Endometrium (tissue), 2 donors: ENCODE data around the gene CAND2.

Source experiments
- FAIRE-seq: peaks from 2 replicates; lab custom pipeline; 2012; peaks lifted over from hg19 to GRCh38; lab: Jason Lieb, UNC
- donor health status: control.
- donor health status: control.

CAND2 gene

DNA sequence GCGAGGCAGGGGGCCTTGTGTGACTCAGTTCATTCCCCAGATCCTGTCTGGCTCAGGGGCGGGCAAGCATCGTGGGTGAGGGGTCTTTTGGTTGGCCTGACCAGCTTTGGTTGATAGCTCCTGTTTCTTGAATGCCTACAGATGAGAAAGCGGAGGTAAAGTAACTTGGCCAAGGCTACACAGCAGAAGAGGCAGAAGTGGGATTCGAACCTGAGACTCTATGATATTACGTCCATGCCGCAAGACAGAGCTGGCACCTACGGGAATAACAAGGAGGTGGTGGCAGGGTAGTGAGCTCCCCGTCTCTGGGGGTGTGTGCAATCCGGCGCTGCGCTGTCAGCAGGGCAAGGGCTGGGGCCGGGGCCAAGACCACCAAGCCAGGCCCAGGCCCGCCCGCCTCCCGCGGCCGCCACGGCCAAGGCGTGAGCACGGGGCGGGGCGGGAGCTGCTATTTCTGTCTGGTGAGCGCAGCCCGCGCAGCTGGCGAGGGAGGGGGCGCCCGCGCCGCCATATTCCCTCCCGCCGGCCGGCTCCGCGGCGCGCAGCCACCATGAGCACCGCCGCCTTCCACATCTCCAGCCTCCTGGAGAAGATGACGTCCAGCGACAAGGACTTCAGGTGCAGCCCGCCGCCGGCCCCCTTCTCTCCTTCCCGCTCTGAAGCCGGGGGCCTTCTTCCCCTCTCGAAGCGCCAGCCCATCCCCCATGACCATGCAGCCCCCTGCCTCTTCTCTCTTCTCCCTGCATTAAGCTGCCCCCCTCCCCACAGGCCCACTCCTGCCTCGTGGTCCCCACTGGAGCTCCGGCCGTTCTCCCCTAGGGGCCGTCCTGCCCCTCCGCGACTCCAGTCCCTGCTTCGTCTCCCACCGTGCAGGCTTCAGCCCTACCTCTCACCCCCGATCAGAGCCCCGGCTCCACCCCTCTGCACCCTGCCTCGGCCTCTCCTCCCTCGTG, at the start of gene CAND2:
Gene CAND2, plus strand, starts transcription at position 510 of the 953 bp plus-strand sequence. Its CDS starts 41 bp downstream, at position 551.
- FAIRE-seq: no peak

GRCh38 chr3:12748477-12748876, 48.0 kb upstream of the CAND2 start:
- FAIRE-seq: no peak

DNA sequence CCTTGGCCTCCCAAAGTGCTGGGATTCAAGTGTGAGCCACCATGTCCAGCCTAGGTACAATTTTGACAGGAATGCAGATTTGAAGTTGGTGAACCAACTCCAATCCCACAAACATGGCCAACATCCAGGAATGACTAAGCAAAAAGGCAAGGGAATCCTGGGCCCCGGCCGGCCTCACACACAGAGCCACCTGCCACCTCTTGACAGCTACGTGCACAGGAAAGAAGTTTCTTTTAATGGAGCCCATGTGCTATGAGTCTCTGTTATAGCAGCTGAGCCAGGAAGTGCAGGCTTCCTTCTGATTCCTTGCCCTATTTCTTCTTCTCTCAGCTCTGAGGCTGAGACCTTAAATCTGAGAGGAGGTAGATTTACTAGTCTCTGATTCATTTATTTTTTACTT, 46.3 kb upstream of the CAND2 start:
- no peak for FAIRE-seq

DNA sequence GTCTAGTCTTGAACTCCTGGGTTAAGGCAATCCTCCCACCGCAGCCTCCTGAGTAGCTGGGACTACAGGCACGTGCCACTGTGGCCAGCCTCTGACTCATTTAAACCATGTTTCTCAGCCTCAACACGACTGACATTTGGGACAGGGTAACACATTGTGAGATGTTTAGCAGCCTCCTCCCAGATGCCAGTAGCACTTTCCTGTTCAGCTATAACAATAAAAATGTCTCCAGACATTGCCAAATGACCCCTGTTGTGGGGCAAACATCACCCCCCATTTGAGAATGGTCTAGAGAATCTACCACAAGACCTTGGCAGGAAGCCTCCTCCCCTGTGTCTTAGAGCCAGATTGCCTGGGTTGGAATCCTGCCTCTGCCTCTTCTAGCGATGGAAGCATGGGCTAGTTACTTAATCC, 45.8 kb upstream of the CAND2 start:
- FAIRE-seq: no peak

DNA sequence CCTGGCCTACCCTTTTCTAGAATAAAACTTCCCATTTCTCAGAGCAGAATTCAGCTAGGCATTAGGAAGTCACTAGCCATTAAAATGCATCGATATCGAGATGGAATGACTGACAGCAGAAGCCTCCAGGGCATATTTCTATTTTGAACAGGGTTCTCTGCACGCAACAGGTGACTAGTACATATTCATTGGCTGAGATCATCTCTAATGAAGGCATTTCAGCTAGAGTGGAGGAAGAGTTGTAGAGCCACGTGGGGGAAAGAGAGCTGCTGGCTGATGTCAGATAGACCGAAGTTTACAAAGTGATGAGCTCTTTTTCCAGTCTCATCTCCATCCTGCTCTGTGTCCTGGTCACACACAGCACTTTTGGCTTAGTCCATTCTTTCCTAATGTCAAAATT, 44.9 kb upstream of the CAND2 start:
- FAIRE-seq: no peak

DNA sequence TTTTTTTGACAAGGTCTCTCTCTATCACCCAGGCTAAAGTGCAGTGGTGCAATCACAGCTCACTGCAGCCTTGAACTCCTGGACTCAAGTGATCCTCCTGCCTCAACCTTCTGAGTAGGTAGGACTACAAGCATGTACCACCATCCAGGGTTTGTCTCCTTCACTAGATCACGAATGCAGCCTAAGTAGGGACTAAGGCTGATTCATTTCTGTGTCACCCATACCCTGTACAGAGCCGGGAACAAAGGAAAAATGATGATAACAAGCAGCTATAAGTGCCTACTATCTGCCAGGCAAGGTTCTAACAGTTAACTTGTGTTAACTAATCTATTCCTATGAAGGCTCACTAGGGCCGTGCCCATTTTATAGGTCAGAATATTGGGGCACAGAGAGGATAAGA, 44.4 kb upstream of the CAND2 start:
- FAIRE-seq: no peak

DNA sequence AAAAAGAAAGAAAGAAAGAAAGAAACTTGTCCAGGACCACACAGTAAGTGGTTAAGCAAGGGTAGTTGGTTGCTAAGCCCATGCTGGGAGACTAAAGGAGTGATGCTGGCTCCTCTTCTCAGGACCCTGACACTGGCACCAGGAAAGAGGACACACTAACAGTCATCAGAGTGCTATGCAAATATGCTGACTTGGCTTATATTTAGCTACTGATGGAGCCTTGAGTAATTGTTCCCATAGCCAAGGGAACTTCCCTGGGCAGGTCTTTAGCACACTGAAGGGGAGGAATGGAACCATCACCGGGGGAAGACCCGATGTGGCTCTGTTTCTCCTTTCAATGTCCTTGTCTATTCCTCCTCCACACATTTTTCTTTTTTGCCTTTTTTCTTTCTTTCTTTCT, 43.7 kb upstream of the CAND2 start:
- FAIRE-seq: no peak

- no peak for FAIRE-seq
Observed at GRCh38 chr3:12753275-12754028, 43.0 kb upstream of the CAND2 start.

GRCh38 chr3:12754313-12754712, 42.2 kb upstream of the CAND2 start:
- FAIRE-seq: no peak

DNA sequence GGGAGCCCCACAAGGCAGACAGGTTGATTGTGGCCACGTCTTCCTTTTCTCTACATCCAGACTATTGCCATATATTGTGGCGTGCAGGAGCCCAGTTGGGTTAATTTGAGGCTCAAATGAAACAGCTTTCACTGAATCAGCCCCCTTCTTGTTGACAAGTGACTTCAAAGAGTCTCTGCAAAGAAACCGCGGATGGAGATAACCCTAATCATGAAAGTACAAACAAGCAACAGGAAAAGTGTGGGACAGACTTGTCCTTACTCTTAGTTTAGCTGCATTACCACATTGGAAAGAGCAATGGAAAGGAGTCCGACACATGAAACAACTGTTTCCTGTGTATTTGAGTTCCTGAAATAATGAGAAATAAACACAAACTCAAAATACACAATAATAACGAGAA, 40.7 kb upstream of the CAND2 start:
- no peak for FAIRE-seq

GRCh38 chr3:12756175-12756574, 40.3 kb upstream of the CAND2 start:
- FAIRE-seq: no peak

GRCh38 chr3:12756635-12757034, 39.8 kb upstream of the CAND2 start:
- FAIRE-seq: no peak

GRCh38 chr3:12758025-12758781, 38.3 kb upstream of the CAND2 start:
- FAIRE-seq: no peak

DNA sequence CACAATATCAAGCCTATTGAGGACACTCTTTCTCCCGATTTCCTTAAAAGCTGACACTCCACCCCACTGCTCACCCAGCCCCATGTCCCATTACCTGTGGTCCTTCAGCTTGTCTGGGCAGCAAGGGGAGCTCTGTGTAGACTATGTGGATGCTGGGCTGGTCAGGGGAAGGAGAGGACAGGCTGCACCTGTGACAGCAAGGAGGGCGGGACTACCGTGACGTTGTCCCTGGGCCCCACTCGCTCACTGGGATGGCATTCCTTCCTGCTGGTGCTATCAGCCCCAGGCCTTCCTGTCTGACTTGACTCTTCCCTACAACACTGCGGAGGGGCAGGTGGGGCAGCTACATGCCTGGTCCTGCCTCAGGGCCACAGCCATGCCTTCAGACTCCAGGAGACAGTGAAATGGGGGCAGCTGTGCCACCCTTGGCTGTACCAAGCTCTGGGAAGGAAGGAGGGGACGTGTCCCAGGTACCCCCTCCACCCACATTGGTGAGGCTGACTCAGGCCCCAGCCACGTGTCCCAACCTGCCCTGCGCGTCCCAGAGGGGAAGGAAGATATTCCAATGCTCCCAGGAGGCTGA, 37.3 kb upstream of the CAND2 start, which contains the start of gene TMEM40:
Gene TMEM40, minus strand, starts transcription at position 163 of the 583 bp plus-strand sequence. CDS start 9,427 bp downstream, outside the sequence.
- no peak for FAIRE-seq

DNA sequence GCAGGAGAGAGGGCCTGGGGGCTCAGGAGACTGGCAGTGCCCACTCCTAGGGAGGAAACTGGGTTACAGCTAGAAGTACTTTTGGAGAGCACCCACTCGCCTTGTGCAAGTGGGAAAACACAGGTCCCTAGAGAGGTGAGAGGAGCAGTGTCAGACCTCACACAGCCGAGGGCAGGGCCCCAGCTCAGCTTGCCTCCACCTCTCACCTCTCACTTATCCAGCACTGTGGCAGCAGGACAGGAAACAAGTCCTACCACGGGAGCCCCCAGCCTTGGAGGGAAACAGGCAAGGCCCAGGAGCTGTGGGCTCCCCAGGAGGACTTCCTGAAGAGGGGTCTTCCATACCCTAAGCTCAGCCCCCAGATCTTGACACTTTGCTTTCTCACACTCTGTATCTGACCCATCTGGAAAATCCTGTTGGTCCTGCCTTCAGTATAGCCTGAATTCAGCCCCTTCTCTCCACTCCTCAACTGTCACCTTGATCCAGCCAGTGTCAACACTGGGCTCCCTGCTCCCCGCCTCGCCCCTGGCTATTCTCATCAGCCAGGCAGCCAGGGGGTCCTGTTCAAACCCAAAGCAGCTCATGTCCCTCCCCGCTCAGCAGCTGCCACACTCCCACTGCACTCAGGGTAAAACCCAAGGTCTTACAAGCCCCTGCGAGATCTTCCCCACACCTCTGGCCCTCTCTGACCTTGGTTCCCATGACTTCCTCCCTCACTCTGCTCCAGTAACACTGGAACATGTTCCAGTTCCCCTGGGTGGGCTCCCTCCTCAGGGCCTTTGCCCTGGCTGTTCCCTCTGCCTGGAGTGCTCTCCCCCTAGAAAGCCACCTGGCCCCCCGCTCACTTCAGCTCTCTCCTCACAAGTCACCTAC, 36.6 kb upstream of the CAND2 start:
- no peak for FAIRE-seq

DNA sequence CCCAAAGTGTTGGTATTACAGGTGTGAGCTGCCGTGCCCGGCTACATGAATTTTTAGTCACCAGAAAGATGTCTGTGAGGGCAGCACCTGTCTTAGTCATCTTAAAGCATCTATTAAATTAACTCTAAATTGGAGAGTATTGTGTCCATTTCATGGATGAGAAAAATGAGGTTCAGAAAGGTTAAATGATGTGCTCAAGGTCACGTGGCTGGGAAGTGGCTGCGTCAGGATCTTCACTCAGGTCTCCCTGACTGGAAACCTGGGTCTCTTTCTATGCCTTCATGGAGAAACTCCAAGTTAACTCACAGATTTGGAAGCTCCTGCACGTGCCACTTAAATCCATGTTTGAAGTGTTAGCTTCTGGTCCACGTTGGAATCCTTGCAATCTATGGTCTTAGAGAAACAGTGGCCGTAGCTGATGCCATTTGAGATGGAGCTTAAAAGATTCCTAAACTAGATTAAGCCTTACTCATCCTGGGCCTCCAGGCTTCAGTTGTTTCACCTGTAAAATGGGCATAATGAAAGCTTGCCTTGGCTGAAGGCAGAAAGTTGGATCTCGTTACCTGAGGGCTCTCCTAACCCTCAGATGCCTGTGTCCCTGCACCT, 32.2 kb upstream of the CAND2 start:
- no peak for FAIRE-seq

GRCh38 chr3:12766541-12766940, 29.9 kb upstream of the CAND2 start:
- no peak for FAIRE-seq

DNA sequence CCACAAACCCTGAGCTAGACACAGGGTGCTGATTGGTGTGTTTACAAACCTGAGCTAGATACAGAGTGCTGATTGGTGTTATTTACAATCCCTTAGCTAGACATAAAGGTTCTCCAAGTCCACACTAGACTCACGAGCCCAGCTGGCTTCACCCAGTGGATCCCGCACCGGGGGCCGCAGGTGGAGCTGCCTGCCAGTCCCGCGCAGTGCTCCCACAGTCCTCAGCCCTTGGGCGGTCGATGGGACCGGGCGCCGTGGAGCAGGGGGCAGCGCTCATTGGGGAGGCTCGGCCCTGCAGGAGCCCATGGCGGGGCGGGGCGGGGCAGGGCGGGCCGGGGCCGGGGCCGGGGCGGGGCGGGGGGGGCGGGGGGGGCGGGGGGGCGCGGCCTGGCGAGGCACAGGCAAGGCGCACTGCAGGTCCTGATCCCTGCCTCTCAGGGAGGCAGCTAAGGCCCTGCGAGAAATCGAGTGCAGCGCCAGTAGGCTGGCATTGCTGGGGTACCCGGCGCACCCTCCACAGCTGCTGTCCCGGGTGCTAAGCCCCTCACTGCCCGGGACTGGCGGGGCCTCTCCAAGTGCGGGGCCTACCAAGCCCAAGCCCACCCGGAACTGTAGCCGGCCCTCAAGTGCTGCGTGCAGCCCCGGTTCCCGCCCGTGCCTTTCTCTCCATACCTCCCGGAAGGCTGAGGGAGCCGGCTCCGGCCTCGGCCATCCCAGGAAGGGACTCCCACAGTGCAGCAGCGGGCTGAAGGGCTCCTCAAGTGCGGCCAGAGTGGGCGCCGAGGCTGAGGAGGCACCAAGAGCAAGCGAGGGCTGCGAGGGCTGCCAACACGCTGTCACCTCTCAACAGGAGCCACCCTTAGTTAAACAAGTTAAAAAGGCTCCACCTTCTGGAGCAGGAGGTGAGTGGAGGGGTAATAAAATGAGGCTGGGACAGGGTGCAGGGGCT, 27.6 kb upstream of the CAND2 start:
- FAIRE-seq: no peak

- FAIRE-seq: no peak
Observed at GRCh38 chr3:12769761-12770160, 26.7 kb upstream of the CAND2 start.
